GM12892 (cell line): ENCODE results near the gene CCR2.

Source experiments
- POLR2A ChIP-seq: IDR thresholded peaks from 2 replicates; pipeline ENCODE4 v1.6.1; 2011; ENCODE audit warnings: low read depth, low read length, control low read depth
- POLR2AphosphoS5 ChIP-seq: IDR thresholded peaks from 2 replicates; pipeline ENCODE4 v1.6.1; 2011; ENCODE audit warnings: low read depth, low read length, control low read depth

GRCh38 chr3:46304739-46305138 lies 49.2 kb upstream of the CCR2 start:
- TF ChIP-seq POLR2A (no peak), POLR2AphosphoS5 (no peak)
